Caco-2 (cell line): Measurements from ENCODE around the gene HLA-A. TPM values are rescaled to one million over a fixed set of nuclear protein-coding genes. Genes with fewer than 3 reads are reported as not detected.

Experiments used
- BruUV-seq: library from RNA; stranded (reverse); fragments of 400-500 nt; replicated peaks from 2 replicates; lab custom pipeline; 2021; lab: Mats Ljungman, UMichigan
- CTCF ChIA-PET: fragments of 300-600 bp; sonication (Branson Sonifier 250); formaldehyde crosslinking; loops from one replicate; lab custom pipeline; 2022; ENCODE audit warnings: antibody characterized with exemption; lab: Charles Lee
- POLR2A ChIA-PET: fragments of 300-600 bp; sonication (Branson Sonifier 250); formaldehyde crosslinking; loops from one replicate; lab custom pipeline; 2022; ENCODE audit warnings: antibody characterized with exemption; lab: Charles Lee
- DNase-seq, 2 experiments: peaks; one replicate each; pipeline versions ENCODE4 v3.0.0 to v3.0.0-alpha.2; 2020 to 2022
- H3K27me3 ChIP-seq: replicated peaks from 2 replicates; pipeline ENCODE4 v1.6.0; 2011; ENCODE audit warnings: low read length; ENCODE audit not compliant: control insufficient read depth, insufficient read depth
- H3K36me3 ChIP-seq: 2 replicates; pipeline ENCODE4 v1.5.1; 2011; ENCODE audit warnings: low read length; ENCODE audit not compliant: control insufficient read depth, insufficient read depth
- H3K4me1 ChIP-seq: fragments of 250-450 bp; sonication (Bioruptor Pico); 2 replicates; pipeline ENCODE4 v1.5.1; 2020; ENCODE audit warnings: mild to moderate bottlenecking
- H3K4me3 ChIP-seq: 2 replicates; pipeline ENCODE4 v1.5.1; 2011; ENCODE audit warnings: low read depth, mild to moderate bottlenecking, control low read depth, low read length
- H3K9me3 ChIP-seq: fragments of 250-450 bp; sonication (Bioruptor Pico); 2 replicates; pipeline ENCODE4 v1.5.1; 2020; ENCODE audit warnings: mild to moderate bottlenecking, moderate library complexity
- H3K27ac Mint-ChIP-seq: one replicate; pipeline ENCODE4 v1.8.0; 2022; ENCODE audit warnings: mixed read lengths; ENCODE audit not compliant: unreplicated experiment
- H3K27me3 Mint-ChIP-seq: one replicate; pipeline ENCODE4 v1.8.0; 2022; ENCODE audit warnings: mixed read lengths; ENCODE audit not compliant: insufficient read depth, unreplicated experiment
- H3K36me3 Mint-ChIP-seq: one replicate; pipeline ENCODE4 v1.8.0; 2022; ENCODE audit warnings: mild to moderate bottlenecking, mixed read lengths; ENCODE audit not compliant: insufficient read depth, unreplicated experiment
- H3K4me1 Mint-ChIP-seq: one replicate; pipeline ENCODE4 v1.8.0; 2022; ENCODE audit warnings: low read depth, mixed read lengths; ENCODE audit not compliant: unreplicated experiment
- H3K4me3 Mint-ChIP-seq: one replicate; pipeline ENCODE4 v1.8.0; 2022; ENCODE audit warnings: mild to moderate bottlenecking, moderate library complexity, mixed read lengths; ENCODE audit not compliant: unreplicated experiment
- H3K9me3 Mint-ChIP-seq: one replicate; pipeline ENCODE4 v1.8.0; 2022; ENCODE audit warnings: mixed read lengths; ENCODE audit not compliant: unreplicated experiment
- intact Hi-C: fragments of 100-400 bp; cut with micrococcal nuclease; formaldehyde crosslinking; loops from one replicate; pipeline ENCODE4 v1.10.0; 2022; ENCODE audit not compliant: unreplicated experiment
- total RNA-seq: library from RNA; stranded (reverse); gene quantifications from 2 replicates; pipeline ENCODE4 v1.2.3, GENCODE V29; 2022
- TF ChIP-seq, protein P1 (sequence below), 2 experiments: fragments of 200-600 bp in 1 of 2; IDR thresholded peaks; 1 replicate in 1 of 2; 2 replicates in 1 of 2; pipeline versions ENCODE4 v1.5.1 to v1.8.0; 2011 to 2022; ENCODE audit warnings: antibody characterized with exemption in 1 of 2, control low read depth in 1 of 2, inconsistent platforms in 1 of 2, low read depth in 1 of 2, low read length in 1 of 2, mild to moderate bottlenecking in 1 of 2, moderate library complexity in 1 of 2; ENCODE audit not compliant: insufficient read depth in 1 of 2, severe bottlenecking in 1 of 2, unreplicated experiment in 1 of 2

The HLA-A gene
- total RNA-seq, 1 experiment from 2014 or later: 198 TPM

GRCh38 chr6:29945281-29945820, 3.0 kb downstream of the HLA-A start:
- POLR2A ChIA-PET: no interaction called here
- no TSS peak for BruUV-seq
- CTCF ChIA-PET: no interaction called here

DNA sequence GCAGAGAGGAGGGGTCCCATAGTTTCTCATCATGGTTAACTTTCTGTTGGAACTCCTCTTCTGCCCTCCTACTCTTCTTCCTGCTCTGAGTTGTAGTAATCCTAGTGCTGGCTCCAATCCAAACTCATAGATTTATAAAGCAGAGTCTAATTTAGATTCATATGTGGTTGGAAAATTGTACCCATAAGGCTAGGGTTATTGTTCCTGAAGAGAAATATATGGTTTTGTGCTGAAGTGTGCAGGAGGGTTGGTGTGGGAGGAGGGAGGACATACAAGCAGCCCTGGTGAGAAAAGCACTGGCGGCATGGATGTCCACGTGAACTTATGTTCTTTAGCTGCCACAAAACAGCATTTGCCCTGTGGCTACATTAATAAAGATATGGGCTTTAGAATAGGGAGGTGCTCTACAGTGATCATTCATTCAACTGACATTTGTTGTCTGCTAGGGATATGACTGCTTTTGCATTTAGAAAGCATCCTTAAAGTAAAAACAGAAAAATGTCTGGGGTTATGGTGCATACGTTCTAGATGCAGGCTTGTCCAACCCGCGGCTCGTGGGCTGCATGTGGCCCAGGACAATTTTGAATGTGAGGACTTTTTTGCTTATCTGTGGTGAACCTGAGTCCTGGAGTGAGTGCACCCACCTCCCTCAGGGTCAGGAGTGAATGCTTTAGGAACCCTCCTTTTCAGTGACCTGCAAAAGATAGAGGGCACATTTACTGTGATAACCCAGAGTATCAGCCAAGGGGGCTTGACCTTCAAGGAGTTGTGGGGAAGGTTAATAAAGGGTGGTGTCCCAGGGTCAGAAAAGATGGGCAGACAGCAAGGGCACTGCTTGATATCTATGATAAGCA, 4.1 kb downstream of the HLA-A start:
- no peak overlapping the region for H3K4me3 ChIP-seq
- H3K27me3 Mint-ChIP-seq: no peaks in the 10 kb centered on the region
- H3K27me3 ChIP-seq: no peaks in the 10 kb centered on the region
- no TSS peak for BruUV-seq
- peaks cover 11% of the 10 kb centered on the region for H3K36me3 Mint-ChIP-seq
- intact Hi-C loops: no loop called here
- CTCF ChIA-PET: no interaction called here
- no peaks in the 10 kb centered on the region for H3K9me3 Mint-ChIP-seq
- no peak overlapping the region for H3K4me3 Mint-ChIP-seq
- no peaks in the 10 kb centered on the region for H3K4me1 Mint-ChIP-seq
- H3K27ac Mint-ChIP-seq: no peak overlapping the region
- TF ChIP-seq, protein P1, sequence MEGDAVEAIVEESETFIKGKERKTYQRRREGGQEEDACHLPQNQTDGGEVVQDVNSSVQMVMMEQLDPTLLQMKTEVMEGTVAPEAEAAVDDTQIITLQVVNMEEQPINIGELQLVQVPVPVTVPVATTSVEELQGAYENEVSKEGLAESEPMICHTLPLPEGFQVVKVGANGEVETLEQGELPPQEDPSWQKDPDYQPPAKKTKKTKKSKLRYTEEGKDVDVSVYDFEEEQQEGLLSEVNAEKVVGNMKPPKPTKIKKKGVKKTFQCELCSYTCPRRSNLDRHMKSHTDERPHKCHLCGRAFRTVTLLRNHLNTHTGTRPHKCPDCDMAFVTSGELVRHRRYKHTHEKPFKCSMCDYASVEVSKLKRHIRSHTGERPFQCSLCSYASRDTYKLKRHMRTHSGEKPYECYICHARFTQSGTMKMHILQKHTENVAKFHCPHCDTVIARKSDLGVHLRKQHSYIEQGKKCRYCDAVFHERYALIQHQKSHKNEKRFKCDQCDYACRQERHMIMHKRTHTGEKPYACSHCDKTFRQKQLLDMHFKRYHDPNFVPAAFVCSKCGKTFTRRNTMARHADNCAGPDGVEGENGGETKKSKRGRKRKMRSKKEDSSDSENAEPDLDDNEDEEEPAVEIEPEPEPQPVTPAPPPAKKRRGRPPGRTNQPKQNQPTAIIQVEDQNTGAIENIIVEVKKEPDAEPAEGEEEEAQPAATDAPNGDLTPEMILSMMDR (IDR thresholded peaks at IDR 0.05; ENCODE audit: insufficient read depth in 1 of 2, low read depth in 1 of 2, low read length in 1 of 2, severe bottlenecking in 1 of 2, unreplicated experiment in 1 of 2): no peak
- H3K4me1 ChIP-seq: no peaks in the 10 kb centered on the region
- H3K9me3 ChIP-seq: no peaks in the 10 kb centered on the region
- DNase-seq: no peak
- H3K36me3 ChIP-seq: no peaks in the 10 kb centered on the region
- POLR2A ChIA-PET: no interaction called here

More at GRCh38 chr6:29945281-29945820, 3.0 kb downstream of the HLA-A start:
- TF ChIP-seq, protein P1 (IDR thresholded peaks at IDR 0.05; ENCODE audit: insufficient read depth in 1 of 2, low read depth in 1 of 2, low read length in 1 of 2, severe bottlenecking in 1 of 2, unreplicated experiment in 1 of 2): no peak
- no peaks in the 10 kb centered on the region for H3K9me3 Mint-ChIP-seq
- no peak overlapping the region for H3K27ac Mint-ChIP-seq
- Histone ChIP-seq H3K36me3 (no peaks in the 10 kb centered on the region), H3K4me3 (no peak overlapping the region), H3K9me3 (no peaks in the 10 kb centered on the region), H3K4me1 (no peaks in the 10 kb centered on the region), H3K27me3 (no peaks in the 10 kb centered on the region)
- peaks cover 11% of the 10 kb centered on the region for H3K36me3 Mint-ChIP-seq
- peaks cover 7% of the 10 kb centered on the region for H3K4me1 Mint-ChIP-seq
- DNase-seq: no peak
- intact Hi-C loops: no loop called here
- no peak overlapping the region for H3K4me3 Mint-ChIP-seq
- H3K27me3 Mint-ChIP-seq: no peaks in the 10 kb centered on the region

DNA sequence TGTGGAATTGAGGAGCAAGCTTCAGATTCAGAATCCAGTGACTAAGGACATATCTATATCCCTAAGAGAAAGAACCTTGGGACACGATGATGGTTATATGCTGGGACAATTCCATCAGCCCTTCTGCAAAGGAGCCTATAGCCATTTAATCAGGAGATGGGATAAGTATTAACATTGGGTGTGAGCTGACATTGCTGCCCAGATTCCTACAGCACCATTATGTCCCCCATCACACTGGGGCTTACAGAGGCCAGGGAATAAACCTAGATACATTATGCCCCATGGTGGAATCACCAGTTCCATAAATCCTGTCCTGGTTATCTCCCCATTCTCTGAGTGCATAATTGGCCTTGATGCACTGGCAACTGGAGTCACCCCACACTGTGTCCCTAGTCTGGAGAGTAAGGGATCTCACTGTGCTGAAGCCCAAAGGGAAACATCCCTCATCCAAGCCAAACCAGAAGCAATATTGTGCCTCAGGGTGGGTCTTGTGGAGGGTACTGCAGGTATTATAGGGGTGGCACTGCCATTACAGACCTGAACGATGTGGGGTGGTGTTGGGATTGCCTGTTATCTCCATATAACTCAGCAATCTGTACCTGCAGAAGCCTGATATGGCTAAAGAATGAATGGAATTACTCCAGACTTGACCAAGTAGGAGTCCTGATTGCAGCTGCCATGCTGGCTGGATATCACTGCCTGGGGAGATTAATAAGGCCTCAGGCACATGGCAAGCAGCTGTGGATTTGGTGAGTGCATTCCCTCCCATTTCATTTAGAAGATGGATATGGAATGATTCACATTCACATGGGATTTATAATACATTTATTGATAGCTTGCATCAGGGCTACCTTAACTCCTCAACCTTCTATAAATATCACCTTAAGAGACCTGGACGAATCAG, 5.0 kb downstream of the HLA-A start:
- Mint-ChIP-seq H3K9me3 (no peaks in the 10 kb centered on the region), H3K4me1 (no peaks in the 10 kb centered on the region), H3K27ac (no peak overlapping the region), H3K27me3 (no peaks in the 10 kb centered on the region), H3K36me3 (peaks cover 4% of the 10 kb centered on the region), H3K4me3 (no peak overlapping the region)
- POLR2A ChIA-PET: no interaction called here
- no TSS peak for BruUV-seq
- Histone ChIP-seq H3K4me1 (no peaks in the 10 kb centered on the region), H3K9me3 (no peaks in the 10 kb centered on the region), H3K27me3 (no peaks in the 10 kb centered on the region), H3K36me3 (no peaks in the 10 kb centered on the region), H3K4me3 (no peak overlapping the region)
- TF ChIP-seq, protein P1 (IDR thresholded peaks at IDR 0.05; ENCODE audit: insufficient read depth in 1 of 2, low read depth in 1 of 2, low read length in 1 of 2, severe bottlenecking in 1 of 2, unreplicated experiment in 1 of 2): no peak
- intact Hi-C loops: no loop called here
- no peak for DNase-seq
- CTCF ChIA-PET: no interaction called here
